DOHH2 (cell line): Measurements from ENCODE around the gene FBXO4.

Experiments used
- EZH2phosphoT487 ChIP-seq: fragments of 200-600 bp; sonication (generic); IDR thresholded peaks from 2 replicates; pipeline ENCODE4 v1.6.1; 2017; ENCODE audit warnings: borderline replicate concordance, mild to moderate bottlenecking, antibody characterized with exemption, low read length, moderate library complexity, mixed read lengths
- TF ChIP-seq, protein P1 (sequence below): fragments of 200-600 bp; sonication (generic); IDR thresholded peaks from one replicate; pipeline ENCODE4 v1.5.1; 2014; ENCODE audit warnings: antibody characterized with exemption, mild to moderate bottlenecking, low read depth, low read length; ENCODE audit not compliant: poor library complexity, severe bottlenecking

DNA sequence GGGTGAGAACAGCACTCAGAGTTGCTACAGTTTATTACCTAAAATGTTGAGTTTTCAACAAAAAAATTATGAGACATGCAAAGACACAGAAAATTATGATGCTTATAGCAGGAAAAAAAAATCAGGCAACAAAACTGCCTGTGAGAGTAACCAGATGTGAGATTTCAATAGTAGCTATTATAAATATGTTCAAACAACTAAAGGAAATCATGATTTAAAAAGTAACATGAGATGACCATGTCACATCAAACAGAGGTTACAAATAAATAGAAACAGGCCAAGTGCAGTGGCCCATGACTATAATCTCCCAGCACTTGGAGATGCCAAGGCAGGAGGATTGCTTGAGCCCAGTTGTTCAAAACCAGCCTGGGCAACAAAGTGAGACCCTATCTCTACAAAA lies 33.0 kb upstream of the FBXO4 start:
- TF ChIP-seq, protein P1, sequence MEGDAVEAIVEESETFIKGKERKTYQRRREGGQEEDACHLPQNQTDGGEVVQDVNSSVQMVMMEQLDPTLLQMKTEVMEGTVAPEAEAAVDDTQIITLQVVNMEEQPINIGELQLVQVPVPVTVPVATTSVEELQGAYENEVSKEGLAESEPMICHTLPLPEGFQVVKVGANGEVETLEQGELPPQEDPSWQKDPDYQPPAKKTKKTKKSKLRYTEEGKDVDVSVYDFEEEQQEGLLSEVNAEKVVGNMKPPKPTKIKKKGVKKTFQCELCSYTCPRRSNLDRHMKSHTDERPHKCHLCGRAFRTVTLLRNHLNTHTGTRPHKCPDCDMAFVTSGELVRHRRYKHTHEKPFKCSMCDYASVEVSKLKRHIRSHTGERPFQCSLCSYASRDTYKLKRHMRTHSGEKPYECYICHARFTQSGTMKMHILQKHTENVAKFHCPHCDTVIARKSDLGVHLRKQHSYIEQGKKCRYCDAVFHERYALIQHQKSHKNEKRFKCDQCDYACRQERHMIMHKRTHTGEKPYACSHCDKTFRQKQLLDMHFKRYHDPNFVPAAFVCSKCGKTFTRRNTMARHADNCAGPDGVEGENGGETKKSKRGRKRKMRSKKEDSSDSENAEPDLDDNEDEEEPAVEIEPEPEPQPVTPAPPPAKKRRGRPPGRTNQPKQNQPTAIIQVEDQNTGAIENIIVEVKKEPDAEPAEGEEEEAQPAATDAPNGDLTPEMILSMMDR: no peak
- no peak for TF ChIP-seq EZH2phosphoT487
